HEK293 (cell line): ENCODE data around the gene RIPK1.

Experiments
- HOXA7 ChIP-seq: sonication (generic); formaldehyde crosslinking; IDR thresholded peaks from 2 replicates; pipeline ENCODE4 v1.8.1; 2022; ENCODE audit warnings: missing genetic modification reagents, borderline replicate concordance
- HOXD13 ChIP-seq: sonication (generic); formaldehyde crosslinking; IDR thresholded peaks from 2 replicates; pipeline ENCODE4 v1.8.0; 2022; ENCODE audit warnings: missing genetic modification reagents, borderline replicate concordance
- MYNN ChIP-seq: fragments of 450-650 bp; formaldehyde crosslinking; IDR thresholded peaks from 2 replicates; pipeline ENCODE4 v1.5.1; 2016; ENCODE audit warnings: missing biosample characterization, missing genetic modification characterization, borderline replicate concordance
- ZFP3 ChIP-seq: fragments of 450-650 bp; formaldehyde crosslinking; IDR thresholded peaks from 2 replicates; pipeline ENCODE4 v1.5.1; 2016; ENCODE audit warnings: low read depth, missing biosample characterization, missing genetic modification characterization
- ZFP37 ChIP-seq: fragments of 450-650 bp; formaldehyde crosslinking; IDR thresholded peaks from 2 replicates; pipeline ENCODE4 v1.5.1; 2016; ENCODE audit warnings: missing biosample characterization, missing genetic modification characterization
- ZNF132 ChIP-seq: fragments of 450-650 bp; formaldehyde crosslinking; IDR thresholded peaks from 2 replicates; pipeline ENCODE4 v1.5.1; 2017; ENCODE audit warnings: missing biosample characterization, missing genetic modification characterization, borderline replicate concordance
- ZNF266 ChIP-seq: fragments of 450-650 bp; formaldehyde crosslinking; IDR thresholded peaks from 2 replicates; pipeline ENCODE4 v1.5.1; 2016; ENCODE audit warnings: missing biosample characterization, missing genetic modification characterization, low read depth
- ZNF426 ChIP-seq: fragments of 450-650 bp; formaldehyde crosslinking; IDR thresholded peaks from 2 replicates; pipeline ENCODE4 v1.5.1; 2017; ENCODE audit warnings: missing biosample characterization, missing genetic modification characterization, mild to moderate bottlenecking, inconsistent platforms, moderate library complexity
- ZNF548 ChIP-seq: fragments of 450-650 bp; formaldehyde crosslinking; IDR thresholded peaks from 2 replicates; pipeline ENCODE4 v1.5.1; 2016; ENCODE audit warnings: missing biosample characterization, missing genetic modification characterization
- ZNF585B ChIP-seq: fragments of 450-650 bp; formaldehyde crosslinking; IDR thresholded peaks from 2 replicates; pipeline ENCODE4 v1.5.1; 2016; ENCODE audit warnings: missing biosample characterization, missing genetic modification characterization
- ZNF670 ChIP-seq: fragments of 450-650 bp; formaldehyde crosslinking; IDR thresholded peaks from 2 replicates; pipeline ENCODE4 v1.5.1; 2016; ENCODE audit warnings: missing biosample characterization, missing genetic modification characterization, low read depth
- ZNF777 ChIP-seq: fragments of 450-650 bp; formaldehyde crosslinking; IDR thresholded peaks from 2 replicates; pipeline ENCODE4 v1.5.1; 2017; ENCODE audit warnings: missing biosample characterization, missing genetic modification characterization, borderline replicate concordance
- ZNF785 ChIP-seq: fragments of 450-650 bp; formaldehyde crosslinking; IDR thresholded peaks from 2 replicates; pipeline ENCODE4 v1.5.1; 2016; ENCODE audit warnings: missing biosample characterization, missing genetic modification characterization
- ZSCAN30 ChIP-seq: fragments of 450-650 bp; IDR thresholded peaks from 2 replicates; pipeline ENCODE4 v1.5.1; 2018; ENCODE audit warnings: missing biosample characterization, mild to moderate bottlenecking, missing genetic modification characterization, moderate library complexity
- TF ChIP-seq, protein P1 (sequence below): fragments of 450-650 bp; formaldehyde crosslinking; IDR thresholded peaks from 2 replicates; pipeline ENCODE4 v1.5.1; 2016; ENCODE audit warnings: missing biosample characterization, missing genetic modification characterization, low read depth
- TF ChIP-seq, protein P2 (sequence below): fragments of 450-650 bp; formaldehyde crosslinking; IDR thresholded peaks from 2 replicates; pipeline ENCODE4 v1.5.1; 2016; ENCODE audit warnings: missing biosample characterization, missing genetic modification characterization
- TF ChIP-seq, protein P3 (sequence below): fragments of 450-650 bp; formaldehyde crosslinking; IDR thresholded peaks from 2 replicates; pipeline ENCODE4 v1.5.1; 2016; ENCODE audit warnings: missing biosample characterization, missing genetic modification characterization
- TF ChIP-seq, protein P4 (sequence below): fragments of 450-650 bp; formaldehyde crosslinking; IDR thresholded peaks from 2 replicates; pipeline ENCODE4 v1.5.1; 2016; ENCODE audit warnings: missing biosample characterization, missing genetic modification characterization
- TF ChIP-seq, protein P5 (sequence below): fragments of 450-650 bp; formaldehyde crosslinking; IDR thresholded peaks from 2 replicates; pipeline ENCODE4 v1.5.1; 2016; ENCODE audit warnings: missing biosample characterization, missing genetic modification characterization, borderline replicate concordance

Gene RIPK1

DNA sequence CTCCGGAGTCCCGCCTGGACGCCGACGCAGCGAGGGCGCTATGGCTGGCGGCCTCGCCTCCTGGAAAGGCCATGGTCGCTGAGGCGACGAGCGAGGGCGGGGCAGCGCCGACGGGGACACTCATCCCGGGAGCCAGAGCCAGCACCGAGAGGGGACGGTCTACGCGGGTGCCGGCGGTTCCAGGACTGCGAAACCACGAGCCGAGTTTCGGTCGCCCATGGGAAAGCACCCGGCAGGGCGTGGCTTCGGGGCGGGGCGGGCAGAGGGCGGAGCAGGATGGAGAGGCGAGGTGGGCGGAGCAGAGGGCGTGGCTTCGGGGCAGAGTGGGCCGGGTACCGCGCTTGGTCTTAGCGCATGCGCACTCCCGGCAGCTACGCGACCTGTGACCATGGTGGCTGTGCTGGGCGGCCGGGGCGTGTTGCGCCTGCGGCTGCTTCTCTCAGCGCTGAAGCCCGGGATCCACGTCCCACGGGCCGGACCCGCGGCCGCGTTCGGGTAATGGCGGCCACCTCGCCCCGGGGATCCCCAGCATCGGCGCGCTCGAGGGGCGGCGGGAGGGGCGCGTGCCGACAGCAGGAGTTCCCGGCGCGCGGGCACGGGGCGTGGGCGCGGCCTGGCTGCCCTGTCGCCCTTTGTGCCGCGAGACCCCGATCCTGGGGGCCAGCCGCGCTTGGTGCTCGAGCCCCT is 50.2 kb downstream of the RIPK1 start, which contains the start of gene BPHL (continued):
- no peak for TF ChIP-seq ZNF777 (tag by site-specific recombination)
- TF ChIP-seq, protein P1, sequence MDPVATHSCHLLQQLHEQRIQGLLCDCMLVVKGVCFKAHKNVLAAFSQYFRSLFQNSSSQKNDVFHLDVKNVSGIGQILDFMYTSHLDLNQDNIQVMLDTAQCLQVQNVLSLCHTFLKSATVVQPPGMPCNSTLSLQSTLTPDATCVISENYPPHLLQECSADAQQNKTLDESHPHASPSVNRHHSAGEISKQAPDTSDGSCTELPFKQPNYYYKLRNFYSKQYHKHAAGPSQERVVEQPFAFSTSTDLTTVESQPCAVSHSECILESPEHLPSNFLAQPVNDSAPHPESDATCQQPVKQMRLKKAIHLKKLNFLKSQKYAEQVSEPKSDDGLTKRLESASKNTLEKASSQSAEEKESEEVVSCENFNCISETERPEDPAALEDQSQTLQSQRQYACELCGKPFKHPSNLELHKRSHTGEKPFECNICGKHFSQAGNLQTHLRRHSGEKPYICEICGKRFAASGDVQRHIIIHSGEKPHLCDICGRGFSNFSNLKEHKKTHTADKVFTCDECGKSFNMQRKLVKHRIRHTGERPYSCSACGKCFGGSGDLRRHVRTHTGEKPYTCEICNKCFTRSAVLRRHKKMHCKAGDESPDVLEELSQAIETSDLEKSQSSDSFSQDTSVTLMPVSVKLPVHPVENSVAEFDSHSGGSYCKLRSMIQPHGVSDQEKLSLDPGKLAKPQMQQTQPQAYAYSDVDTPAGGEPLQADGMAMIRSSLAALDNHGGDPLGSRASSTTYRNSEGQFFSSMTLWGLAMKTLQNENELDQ (tag by site-specific recombination) = no peak
- TF ChIP-seq HOXD13 (CRISPR knock-in tag) = no peak
- TF ChIP-seq, protein P2, sequence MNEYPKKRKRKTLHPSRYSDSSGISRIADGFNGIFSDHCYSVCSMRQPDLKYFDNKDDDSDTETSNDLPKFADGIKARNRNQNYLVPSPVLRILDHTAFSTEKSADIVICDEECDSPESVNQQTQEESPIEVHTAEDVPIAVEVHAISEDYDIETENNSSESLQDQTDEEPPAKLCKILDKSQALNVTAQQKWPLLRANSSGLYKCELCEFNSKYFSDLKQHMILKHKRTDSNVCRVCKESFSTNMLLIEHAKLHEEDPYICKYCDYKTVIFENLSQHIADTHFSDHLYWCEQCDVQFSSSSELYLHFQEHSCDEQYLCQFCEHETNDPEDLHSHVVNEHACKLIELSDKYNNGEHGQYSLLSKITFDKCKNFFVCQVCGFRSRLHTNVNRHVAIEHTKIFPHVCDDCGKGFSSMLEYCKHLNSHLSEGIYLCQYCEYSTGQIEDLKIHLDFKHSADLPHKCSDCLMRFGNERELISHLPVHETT (tag by site-specific recombination) = no peak
- TF ChIP-seq ZFP37 (tag by site-specific recombination) = no peak
- TF ChIP-seq ZNF548 (tag by site-specific recombination) = no peak
- TF ChIP-seq ZNF785 (tag by site-specific recombination) = no peak
- no peak for TF ChIP-seq MYNN
- TF ChIP-seq, protein P3, sequence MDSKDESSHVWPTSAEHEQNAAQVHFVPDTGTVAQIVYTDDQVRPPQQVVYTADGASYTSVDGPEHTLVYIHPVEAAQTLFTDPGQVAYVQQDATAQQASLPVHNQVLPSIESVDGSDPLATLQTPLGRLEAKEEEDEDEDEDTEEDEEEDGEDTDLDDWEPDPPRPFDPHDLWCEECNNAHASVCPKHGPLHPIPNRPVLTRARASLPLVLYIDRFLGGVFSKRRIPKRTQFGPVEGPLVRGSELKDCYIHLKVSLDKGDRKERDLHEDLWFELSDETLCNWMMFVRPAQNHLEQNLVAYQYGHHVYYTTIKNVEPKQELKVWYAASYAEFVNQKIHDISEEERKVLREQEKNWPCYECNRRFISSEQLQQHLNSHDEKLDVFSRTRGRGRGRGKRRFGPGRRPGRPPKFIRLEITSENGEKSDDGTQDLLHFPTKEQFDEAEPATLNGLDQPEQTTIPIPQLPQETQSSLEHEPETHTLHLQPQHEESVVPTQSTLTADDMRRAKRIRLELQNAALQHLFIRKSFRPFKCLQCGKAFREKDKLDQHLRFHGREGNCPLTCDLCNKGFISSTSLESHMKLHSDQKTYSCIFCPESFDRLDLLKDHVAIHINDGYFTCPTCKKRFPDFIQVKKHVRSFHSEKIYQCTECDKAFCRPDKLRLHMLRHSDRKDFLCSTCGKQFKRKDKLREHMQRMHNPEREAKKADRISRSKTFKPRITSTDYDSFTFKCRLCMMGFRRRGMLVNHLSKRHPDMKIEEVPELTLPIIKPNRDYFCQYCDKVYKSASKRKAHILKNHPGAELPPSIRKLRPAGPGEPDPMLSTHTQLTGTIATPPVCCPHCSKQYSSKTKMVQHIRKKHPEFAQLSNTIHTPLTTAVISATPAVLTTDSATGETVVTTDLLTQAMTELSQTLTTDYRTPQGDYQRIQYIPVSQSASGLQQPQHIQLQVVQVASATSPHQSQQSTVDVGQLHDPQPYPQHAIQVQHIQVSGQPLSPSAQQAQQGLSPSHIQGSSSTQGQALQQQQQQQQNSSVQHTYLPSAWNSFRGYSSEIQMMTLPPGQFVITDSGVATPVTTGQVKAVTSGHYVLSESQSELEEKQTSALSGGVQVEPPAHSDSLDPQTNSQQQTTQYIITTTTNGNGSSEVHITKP (tag by site-specific recombination) = peak; percentile 59
- TF ChIP-seq, protein P4, sequence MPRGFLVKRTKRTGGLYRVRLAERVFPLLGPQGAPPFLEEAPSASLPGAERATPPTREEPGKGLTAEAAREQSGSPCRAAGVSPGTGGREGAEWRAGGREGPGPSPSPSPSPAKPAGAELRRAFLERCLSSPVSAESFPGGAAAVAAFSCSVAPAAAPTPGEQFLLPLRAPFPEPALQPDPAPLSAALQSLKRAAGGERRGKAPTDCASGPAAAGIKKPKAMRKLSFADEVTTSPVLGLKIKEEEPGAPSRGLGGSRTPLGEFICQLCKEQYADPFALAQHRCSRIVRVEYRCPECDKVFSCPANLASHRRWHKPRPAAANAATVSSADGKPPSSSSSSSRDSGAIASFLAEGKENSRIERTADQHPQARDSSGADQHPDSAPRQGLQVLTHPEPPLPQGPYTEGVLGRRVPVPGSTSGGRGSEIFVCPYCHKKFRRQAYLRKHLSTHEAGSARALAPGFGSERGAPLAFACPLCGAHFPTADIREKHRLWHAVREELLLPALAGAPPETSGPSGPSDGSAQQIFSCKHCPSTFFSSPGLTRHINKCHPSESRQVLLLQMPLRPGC (tag by site-specific recombination) = no peak
- no peak for TF ChIP-seq ZNF670 (tag by site-specific recombination)
- no peak for TF ChIP-seq ZNF266 (tag by site-specific recombination)
- TF ChIP-seq, protein P5, sequence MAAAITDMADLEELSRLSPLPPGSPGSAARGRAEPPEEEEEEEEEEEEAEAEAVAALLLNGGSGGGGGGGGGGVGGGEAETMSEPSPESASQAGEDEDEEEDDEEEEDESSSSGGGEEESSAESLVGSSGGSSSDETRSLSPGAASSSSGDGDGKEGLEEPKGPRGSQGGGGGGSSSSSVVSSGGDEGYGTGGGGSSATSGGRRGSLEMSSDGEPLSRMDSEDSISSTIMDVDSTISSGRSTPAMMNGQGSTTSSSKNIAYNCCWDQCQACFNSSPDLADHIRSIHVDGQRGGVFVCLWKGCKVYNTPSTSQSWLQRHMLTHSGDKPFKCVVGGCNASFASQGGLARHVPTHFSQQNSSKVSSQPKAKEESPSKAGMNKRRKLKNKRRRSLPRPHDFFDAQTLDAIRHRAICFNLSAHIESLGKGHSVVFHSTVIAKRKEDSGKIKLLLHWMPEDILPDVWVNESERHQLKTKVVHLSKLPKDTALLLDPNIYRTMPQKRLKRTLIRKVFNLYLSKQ (tag by site-specific recombination) = no peak
- TF ChIP-seq HOXA7 (CRISPR knock-in tag) = no peak
- TF ChIP-seq ZNF585B (tag by site-specific recombination) = no peak
- TF ChIP-seq ZNF132 (tag by site-specific recombination) = no peak
- TF ChIP-seq ZNF426 (tag by site-specific recombination) = no peak
- TF ChIP-seq ZSCAN30 (tag by site-specific recombination) = peak; percentile 58
- no peak for TF ChIP-seq ZFP3 (tag by site-specific recombination)
- TF ChIP-seq, all 188 proteins: peak for 39
